ENCODE data around the gene WFDC11. TPM values are rescaled to one million over a fixed set of nuclear protein-coding genes. Genes with fewer than 3 reads are reported as not detected.

Gene WFDC11
- total RNA-seq, 1 donor = not detected

DNA sequence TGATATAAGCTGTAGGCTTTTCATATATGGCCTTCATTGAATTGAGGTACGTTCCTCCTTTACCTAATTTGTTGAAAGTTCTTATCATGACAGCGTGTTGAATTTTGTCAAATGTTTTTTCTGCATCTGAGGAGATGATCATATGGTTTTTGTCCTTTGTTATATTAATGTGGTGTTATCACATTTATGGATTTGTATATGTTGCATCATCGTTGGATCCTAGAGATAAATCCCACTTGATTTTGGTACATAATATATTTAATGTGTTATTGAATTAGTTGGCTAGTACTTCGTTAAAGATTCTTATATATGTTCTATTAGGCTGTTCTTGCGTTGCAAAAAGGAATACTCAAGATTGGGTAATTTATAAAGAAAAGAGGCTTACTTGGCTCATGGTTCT, 30.4 kb downstream of the WFDC11 start:
- TF ChIP-seq, protein P1, sequence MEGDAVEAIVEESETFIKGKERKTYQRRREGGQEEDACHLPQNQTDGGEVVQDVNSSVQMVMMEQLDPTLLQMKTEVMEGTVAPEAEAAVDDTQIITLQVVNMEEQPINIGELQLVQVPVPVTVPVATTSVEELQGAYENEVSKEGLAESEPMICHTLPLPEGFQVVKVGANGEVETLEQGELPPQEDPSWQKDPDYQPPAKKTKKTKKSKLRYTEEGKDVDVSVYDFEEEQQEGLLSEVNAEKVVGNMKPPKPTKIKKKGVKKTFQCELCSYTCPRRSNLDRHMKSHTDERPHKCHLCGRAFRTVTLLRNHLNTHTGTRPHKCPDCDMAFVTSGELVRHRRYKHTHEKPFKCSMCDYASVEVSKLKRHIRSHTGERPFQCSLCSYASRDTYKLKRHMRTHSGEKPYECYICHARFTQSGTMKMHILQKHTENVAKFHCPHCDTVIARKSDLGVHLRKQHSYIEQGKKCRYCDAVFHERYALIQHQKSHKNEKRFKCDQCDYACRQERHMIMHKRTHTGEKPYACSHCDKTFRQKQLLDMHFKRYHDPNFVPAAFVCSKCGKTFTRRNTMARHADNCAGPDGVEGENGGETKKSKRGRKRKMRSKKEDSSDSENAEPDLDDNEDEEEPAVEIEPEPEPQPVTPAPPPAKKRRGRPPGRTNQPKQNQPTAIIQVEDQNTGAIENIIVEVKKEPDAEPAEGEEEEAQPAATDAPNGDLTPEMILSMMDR (IDR thresholded peaks at IDR 0.05; ENCODE audit: insufficient read depth, low read length) = no peak
- H3K4me3 ChIP-seq (ENCODE audit: low read depth, low read length) = no peak overlapping the region
- DNase-seq (ENCODE audit: low read depth) = no peak

DNA sequence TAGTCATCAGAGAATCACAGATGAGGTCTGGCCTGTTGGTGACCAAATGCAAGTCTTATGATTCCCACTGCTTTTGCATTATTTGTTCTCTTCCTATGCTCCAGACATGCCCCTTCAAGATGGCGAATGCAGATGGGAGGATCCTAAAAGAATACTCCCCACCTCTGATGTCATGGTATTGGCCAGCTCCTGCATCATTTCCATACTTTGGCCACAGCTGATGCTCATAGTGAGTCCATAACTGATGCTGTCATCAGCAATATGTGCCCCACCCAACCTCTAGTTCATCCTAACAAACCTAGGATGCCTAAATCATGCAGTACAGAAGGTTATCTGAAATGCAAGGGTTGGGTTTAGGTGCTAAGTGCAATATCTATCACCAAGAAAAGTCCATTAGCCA, 33.5 kb downstream of the WFDC11 start:
- TF ChIP-seq, protein P1 (IDR thresholded peaks at IDR 0.05; ENCODE audit: insufficient read depth, low read length) = no peak
- no peak overlapping the region for H3K4me3 ChIP-seq (ENCODE audit: low read depth, low read length)
- DNase-seq (ENCODE audit: low read depth) = no peak

DNA sequence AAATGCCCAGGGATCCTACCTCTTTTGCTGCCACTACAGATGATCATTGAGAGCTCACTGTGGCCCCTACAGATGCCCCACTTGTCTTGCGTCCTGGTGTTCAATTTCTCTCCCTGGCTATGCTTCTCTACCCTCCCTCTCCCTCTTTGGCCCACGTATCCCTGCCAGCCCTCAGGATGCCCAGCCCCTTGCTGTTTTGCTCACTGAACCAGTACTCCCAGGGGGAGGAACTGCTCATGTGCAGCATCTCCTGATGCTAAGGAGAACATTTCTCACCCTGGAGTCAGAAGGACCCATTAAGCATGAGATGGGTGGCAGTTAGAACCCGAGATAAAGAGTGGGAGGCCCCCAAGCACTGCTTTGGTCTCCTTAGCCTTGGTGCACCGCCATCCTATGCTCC, 38.9 kb downstream of the WFDC11 start, which contains the start of gene WFDC9:
Gene WFDC9 (minus strand): TSS at position 101 of the 400 bp plus-strand sequence. CDS start 21,103 bp downstream, outside the sequence.
- no peak within 1 kb of the TSS for H3K4me3 ChIP-seq (ENCODE audit: low read depth, low read length)
- no peak for DNase-seq (ENCODE audit: low read depth)
- TF ChIP-seq, protein P1 (IDR thresholded peaks at IDR 0.05; ENCODE audit: insufficient read depth, low read length) = no peak

DNA sequence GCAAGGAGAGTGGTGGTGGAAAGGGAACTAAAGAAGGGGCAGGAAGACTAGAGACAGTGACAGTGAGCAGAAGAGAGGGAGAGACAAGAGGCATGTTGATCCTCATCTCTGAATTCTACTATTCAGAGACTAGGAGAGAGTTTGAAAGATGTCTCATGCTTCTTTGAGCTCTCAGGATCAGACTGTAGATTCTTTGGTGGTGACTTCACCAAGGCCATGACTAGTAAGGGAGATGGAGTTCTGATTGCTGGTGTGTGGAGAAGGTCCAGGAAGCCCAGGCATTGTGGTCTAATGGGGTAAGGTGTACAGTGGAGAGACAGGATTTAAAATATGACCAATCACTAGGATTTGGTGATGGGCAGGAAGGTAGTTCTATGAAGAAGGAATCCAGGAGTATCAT, 39.7 kb downstream of the WFDC11 start:
- DNase-seq (ENCODE audit: low read depth) = no peak
- no peak overlapping the region for H3K4me3 ChIP-seq (ENCODE audit: low read depth, low read length)
- TF ChIP-seq, protein P1 (IDR thresholded peaks at IDR 0.05; ENCODE audit: insufficient read depth, low read length) = no peak

DNA sequence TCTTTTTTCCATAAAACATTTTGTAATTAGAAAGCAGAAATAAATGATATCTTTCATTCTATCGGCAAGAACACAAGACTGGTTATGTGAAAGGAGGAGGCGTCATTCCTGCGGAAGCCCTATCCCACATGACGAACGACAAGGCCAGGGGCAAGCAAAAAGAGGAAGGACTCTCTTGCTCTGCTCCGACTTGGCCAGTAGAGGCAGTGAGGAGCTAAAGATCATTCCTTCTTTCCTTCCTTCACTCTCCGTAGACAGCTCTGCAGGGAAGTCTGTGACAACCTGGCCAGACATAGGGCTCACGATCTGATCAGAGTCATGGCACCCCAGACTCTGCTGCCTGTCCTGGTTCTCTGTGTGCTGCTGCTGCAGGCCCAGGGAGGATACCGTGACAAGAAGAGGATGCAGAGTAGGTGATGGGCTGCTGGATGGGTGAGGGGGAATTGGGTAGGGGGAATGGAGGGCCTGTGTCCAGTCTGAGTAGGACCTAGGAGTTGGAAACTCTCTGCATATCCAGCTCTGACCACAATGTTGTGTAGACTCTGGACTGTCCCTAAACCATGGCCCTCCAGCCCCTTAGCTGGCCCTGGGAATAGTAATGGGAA, 40.4 kb downstream of the WFDC11 start, which contains the start of gene WFDC10A:
Gene WFDC10A (plus strand): TSS at position 244 of the 605 bp plus-strand sequence. CDS start 75 bp downstream, at position 319.
- peak; percentile 47 for DNase-seq (ENCODE audit: low read depth)
- H3K4me3 ChIP-seq (ENCODE audit: low read depth, low read length) = no peak within 1 kb of the TSS
- TF ChIP-seq, protein P1 (IDR thresholded peaks at IDR 0.05; ENCODE audit: insufficient read depth, low read length) = peak; percentile 82

- no peak overlapping the region for H3K4me3 ChIP-seq (ENCODE audit: low read depth, low read length)
- TF ChIP-seq, protein P1 (IDR thresholded peaks at IDR 0.05; ENCODE audit: insufficient read depth, low read length) = no peak
- DNase-seq (ENCODE audit: low read depth) = no peak
These were observed 43.5 kb downstream of the WFDC11 start for GRCh38 chr20:45626540-45626939.

DNA sequence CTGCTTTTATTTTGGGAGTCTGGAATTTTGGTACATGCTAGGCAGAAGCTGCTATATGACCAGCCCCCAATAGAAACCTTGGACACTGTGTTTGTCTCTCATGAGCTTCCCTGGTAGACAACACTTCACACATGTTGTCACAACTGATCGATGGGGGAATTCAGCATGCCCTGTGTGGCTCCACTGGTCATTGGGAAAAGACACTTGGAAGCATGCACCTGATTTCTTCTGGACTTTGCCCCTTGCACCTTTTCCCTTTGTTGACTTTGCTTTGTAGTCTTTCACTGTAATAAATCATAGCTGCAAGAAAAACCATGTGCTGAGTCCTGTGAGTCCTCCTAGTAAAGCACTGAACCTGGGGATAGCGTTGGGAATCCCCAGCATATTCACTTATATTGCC, 48.4 kb downstream of the WFDC11 start:
- no peak overlapping the region for H3K4me3 ChIP-seq (ENCODE audit: low read depth, low read length)
- DNase-seq (ENCODE audit: low read depth) = no peak
- TF ChIP-seq, protein P1 (IDR thresholded peaks at IDR 0.05; ENCODE audit: insufficient read depth, low read length) = no peak
